HG02884 (cell line): ENCODE measurements around the gene RGS4.
"Not testable (repeated sequence)": the region's sequence is repeated elsewhere in the genome, so short reads cannot be mapped to it uniquely, and the experiment has no call there.

ENCODE experiments used
- ATAC-seq: cut with Tn5 transposase; IDR thresholded peaks from one replicate; pipeline ENCODE4 v1.9.1; 2021; ENCODE audit warnings: mild to moderate bottlenecking, moderate library complexity; ENCODE audit not compliant: unreplicated experiment

The RGS4 gene

GRCh38 chr1:163066686-163067085, 2.5 kb upstream of the RGS4 start:
- no peak for ATAC-seq

DNA sequence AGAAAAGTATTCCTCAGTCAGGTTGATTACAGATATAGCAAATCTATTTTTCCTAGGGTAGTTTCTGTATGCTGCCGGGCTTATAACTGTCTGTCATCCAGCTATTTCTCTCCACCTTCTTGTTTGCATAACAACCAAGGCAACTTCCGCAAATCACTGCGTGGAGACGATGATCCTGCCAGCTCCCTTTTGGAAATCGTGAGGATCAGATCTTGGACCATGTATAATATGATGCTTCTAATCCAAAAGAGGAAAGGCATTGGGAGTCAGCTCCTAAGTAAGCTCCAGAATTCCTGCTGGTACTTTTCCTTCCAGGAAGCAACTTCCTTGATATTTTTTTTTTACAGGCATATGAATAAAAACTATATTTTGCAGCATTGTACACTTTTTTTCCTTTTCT, 445 bp upstream of the RGS4 start:
- no peak for ATAC-seq

DNA sequence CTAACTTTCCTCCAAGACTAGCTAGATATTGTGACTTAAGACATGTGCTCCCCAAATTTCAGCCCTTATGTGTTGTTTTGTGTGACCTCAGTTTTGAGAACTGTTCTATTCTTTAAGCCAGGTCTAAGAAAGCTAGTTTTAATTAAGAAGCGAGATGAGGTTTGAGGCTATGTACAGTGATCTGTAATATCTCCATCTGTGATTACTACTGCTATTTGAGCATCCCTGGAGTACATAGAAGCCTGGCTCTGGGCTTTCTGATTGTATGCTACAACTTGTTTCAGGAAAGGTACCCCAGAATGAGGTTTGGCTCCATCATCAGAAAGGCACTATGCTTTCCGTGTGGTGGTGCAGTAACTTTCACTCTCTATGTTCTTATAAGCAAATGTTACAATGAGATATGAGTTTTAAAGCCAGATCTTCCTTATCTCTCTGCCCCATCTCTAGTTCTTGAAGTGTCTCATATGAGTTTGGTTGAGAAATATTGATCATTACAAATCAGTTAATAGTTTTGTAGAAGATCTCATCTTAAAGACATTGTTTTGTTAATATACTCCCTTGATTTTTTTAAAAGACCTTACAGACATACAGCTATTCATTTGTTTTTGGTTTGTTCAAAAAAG, 605 bp downstream of the RGS4 start:
- no peak for ATAC-seq

GRCh38 chr1:163071405-163072255, 2.5 kb downstream of the RGS4 start:
- peak; percentile 77 for ATAC-seq

DNA sequence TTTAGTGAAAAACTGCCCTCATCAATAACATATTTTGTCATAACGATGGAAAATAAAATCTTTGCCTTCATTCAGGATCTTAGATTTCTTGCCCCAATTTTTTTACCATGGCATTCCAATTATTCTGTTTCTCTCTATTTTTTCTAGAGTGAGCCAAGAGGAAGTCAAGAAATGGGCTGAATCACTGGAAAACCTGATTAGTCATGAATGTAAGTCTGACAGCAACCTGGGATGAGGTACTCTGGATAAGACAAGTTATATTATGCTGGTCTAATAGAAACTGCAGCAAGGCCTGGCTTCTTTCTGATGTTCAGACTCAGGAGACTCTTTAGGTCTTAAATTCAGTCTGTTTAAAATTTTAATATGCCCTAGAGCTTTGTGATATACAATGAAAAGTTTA, 3.5 kb downstream of the RGS4 start:
- ATAC-seq, result no peak

DNA sequence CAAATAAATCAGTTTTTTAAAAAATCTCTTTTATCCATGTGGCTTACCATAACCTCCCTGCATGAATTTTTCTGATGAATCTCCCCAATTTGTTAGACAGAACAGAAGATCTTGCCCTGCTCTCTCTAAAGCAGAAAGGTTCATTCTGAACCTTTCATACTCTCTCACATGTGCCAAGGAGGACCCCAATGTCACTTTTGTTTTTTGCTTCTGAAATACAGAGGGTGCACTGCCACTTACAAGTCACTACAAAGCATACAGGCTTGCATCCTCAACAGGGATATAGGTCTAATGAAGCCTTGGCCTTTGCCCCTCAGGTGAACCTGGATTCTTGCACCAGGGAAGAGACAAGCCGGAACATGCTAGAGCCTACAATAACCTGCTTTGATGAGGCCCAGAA, 4.8 kb downstream of the RGS4 start:
- ATAC-seq, result no peak

DNA sequence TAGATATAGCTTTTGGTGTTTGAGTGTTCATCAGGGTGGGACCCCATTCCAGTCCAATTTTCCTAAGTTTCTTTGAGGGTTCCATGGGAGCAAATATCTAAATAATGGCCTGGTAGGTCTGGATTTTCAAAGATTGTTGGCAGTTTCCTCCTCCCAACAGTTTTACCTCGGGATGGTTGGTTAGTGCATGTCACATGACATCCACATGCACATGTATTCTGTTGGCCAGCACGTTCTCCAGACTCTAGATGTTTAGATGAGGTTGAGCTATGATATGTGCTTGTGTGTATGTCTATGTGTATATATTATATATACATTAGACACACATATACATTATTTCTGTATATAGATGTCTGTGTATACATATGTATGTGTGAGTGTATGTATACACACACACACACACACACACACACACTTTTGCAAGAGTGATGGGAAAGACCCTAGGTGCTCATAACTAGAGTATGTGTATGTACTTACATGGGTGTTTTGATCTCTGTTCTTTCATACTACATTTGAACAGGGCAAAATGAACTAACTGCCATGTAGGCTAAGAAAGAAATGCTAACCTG, 5.6 kb downstream of the RGS4 start:
- ATAC-seq, result no peak

- ATAC-seq, result no peak
These were observed 6.9 kb downstream of the RGS4 start for GRCh38 chr1:163076044-163076443.

DNA sequence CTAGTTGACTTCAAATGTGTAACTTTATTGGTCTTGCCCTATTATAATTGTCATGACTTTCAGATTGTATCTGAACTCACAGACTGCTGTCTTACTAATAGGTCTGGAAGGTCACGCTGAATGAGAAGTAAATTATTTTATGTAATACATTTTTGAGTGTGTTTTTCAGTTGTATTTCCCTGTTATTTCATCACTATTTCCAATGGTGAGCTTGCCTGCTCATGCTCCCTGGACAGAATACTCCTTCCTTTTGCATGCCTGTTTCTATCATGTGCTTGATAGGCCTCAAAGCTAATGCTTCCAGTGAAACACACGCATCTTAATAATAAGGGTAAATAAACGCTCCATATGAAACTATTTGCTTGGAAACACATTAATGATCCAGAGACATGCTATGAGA, 7.3 kb downstream of the RGS4 start:
- ATAC-seq, result no peak

DNA sequence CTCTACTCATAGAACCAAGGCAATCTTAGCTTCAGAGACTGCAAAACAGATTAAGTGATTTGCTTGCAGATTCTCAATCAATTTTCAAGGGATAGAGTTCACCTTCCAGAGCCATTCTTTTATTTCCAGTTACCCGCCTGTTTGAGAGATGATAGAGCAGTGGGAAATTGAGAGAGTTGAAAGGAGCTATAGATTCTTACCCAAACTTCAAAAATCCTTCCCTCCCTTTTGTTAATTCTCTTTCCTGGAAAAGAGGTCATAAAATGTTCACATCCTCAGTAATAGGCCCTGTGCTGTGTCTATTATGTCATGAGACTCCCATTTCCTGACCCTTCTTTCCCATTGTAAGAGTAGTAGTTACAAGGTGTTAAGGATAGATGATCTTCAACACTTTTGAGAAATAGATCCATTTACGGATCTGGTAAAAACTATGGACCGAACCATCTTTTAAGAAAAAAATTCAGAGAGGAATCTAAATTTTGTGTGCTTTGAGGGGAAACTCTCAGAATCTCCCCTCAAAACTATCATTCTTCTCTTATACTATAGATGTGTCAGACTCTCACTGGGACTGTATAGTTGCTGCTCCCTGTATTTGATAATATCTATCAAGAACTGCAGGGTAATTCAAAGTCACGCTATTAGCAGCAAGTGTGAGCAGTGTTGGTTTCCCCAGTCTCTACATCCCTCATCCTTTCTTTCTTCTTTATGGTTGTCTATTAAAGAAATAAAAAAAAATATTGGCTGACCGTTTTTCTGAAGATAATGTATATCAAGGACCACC, 8.0 kb downstream of the RGS4 start:
- no peak for ATAC-seq

DNA sequence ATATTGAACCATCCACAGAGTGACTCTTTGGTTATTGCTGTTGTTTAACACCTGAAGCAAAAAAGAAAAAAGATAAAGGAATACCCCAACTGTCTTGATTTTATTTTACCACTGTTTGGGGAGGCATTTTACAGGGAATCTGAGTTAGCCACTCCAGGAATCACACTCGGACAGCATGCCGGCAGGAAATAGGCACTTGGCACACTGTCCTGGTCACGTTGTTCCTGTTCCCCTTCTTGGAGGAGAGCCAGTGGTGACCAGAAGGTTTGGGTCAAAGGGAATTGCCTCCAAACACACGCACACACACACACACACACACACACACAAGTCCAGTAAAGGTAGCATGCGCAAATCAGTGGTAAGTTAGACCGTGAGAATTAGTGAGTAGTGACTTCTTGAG, 13.8 kb downstream of the RGS4 start:
- no peak for ATAC-seq

DNA sequence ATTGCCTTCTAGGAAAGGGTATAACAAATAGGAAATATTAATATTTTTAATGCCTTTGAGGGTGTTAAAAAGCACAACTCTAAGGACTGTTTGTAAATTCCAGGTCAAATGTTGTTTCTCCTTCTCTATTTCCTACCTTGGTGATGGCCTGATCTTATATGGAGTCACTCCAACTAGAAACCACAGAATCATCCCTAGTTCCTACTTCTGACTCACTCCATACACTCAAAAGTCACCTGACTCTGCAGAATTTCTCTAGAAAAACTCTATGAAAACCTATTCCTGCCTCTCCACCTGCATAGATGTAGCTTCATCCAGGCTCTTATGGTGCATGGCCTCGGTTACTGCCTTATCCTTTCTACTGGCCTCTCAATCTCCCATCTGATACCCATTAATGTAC, 14.5 kb downstream of the RGS4 start:
- no peak for ATAC-seq

- ATAC-seq, result no peak
These were observed 15.2 kb downstream of the RGS4 start for GRCh38 chr1:163084330-163084729.

- no peak for ATAC-seq
These were observed 16.1 kb downstream of the RGS4 start for GRCh38 chr1:163085041-163085903.

GRCh38 chr1:163085904-163086268, 16.7 kb downstream of the RGS4 start:
- no peak for ATAC-seq

DNA sequence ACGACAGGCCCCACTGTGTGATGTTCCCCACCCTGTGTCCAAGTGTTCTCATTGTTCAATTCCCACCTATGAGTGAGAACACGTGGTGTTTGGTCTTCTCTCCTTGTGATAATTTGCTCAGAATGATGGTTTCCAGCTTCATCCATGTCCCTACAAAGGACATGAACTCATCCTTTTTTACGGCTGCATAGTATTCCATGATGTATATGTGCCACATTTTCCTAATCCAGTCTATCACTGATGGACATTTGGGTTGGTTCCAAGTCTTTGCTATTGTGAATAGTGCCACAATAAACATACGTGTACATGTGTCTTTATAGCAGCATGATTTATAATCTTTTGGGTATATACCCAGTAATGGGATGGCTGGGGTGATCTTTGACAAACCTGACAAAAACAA, 20.0 kb downstream of the RGS4 start:
- ATAC-seq, result not testable (repeated sequence)

- ATAC-seq, result no peak
These were observed 21.3 kb downstream of the RGS4 start for GRCh38 chr1:163090321-163090945.

DNA sequence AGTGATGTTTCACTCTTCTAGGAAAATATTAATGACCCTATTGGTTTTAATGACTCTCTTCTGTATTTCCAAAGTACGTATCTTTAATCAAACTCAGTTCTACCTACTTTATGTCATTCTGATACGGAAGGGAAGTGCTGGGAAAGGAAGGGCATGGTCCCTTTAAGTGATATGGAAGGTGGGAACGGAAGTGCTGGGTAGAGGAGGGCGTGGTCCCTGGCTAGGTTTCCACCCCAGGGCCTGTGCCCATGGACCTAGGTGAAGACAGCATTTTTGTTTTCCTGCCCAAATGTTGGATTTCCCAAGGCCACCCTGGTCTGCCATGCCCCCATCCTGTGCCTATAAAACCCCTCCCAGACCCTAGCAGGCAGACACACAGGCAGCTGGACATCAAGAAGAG, 24.0 kb downstream of the RGS4 start:
- no peak for ATAC-seq

DNA sequence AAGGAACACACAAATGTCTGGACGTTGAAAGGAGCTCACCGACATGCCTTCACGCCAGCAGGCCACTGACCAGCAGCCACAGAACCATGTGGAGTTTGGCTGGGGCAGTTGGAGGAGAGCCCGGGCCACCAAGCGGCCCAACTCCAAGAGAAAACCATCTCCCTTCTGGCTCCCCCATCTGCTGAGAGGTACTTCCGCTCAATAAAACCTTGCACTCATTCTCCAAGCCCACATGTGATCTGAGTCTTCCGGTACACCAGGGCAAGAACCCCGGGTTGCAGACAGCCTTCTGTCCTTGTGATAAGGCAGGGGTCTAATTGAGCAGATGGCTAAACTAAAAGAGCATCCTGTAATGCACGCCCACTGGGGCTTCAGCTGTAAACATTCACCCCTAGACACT, 24.4 kb downstream of the RGS4 start:
- ATAC-seq, result no peak

- no peak for ATAC-seq
These were observed 25.0 kb downstream of the RGS4 start for GRCh38 chr1:163094182-163094581.
